Astrocyte (in vitro differentiated cells and primary cell): Measurements from ENCODE around the gene RPUSD1. TPM values are rescaled to one million over a fixed set of nuclear protein-coding genes. Genes with fewer than 3 reads are reported as not detected.

Experiments
- DNase-seq: peaks from one replicate; pipeline ENCODE4 v3.0.0-alpha.2; 2010; ENCODE audit warnings: low read depth
- FAIRE-seq: peaks from 2 replicates; lab custom pipeline; 2011; peaks lifted over from hg19 to GRCh38; lab: Jason Lieb, UNC
- H2AFZ ChIP-seq: 2 replicates; pipeline ENCODE4 v1.6.0; 2012; ENCODE audit warnings: low read depth, low read length, inconsistent platforms
- H3K27ac ChIP-seq: 2 replicates; pipeline ENCODE4 v1.5.1; 2011; ENCODE audit warnings: low read depth, low read length, inconsistent platforms
- H3K27me3 ChIP-seq: 2 replicates; pipeline ENCODE4 v1.6.0; 2011; ENCODE audit warnings: low read length, inconsistent platforms; ENCODE audit not compliant: insufficient read depth
- H3K36me3 ChIP-seq: 2 replicates; pipeline ENCODE4 v1.5.1; 2011; ENCODE audit warnings: low read length, inconsistent platforms; ENCODE audit not compliant: insufficient read depth
- H3K4me1 ChIP-seq: 2 replicates; pipeline ENCODE4 v1.5.1; 2011; ENCODE audit warnings: low read length, inconsistent platforms; ENCODE audit not compliant: insufficient read depth
- H3K4me2 ChIP-seq: 2 replicates; pipeline ENCODE4 v1.6.0; 2012; ENCODE audit warnings: low read length, inconsistent platforms
- H3K4me3 ChIP-seq: 2 replicates; pipeline ENCODE4 v1.5.1; 2011; ENCODE audit warnings: low read depth, mild to moderate bottlenecking, low read length, inconsistent platforms; ENCODE audit not compliant: insufficient read depth
- H3K79me2 ChIP-seq: 2 replicates; pipeline ENCODE4 v1.6.0; 2012; ENCODE audit warnings: mild to moderate bottlenecking, low read length, inconsistent platforms; ENCODE audit not compliant: insufficient read depth
- H3K9ac ChIP-seq: 2 replicates; pipeline ENCODE4 v1.6.0; 2012; ENCODE audit warnings: mild to moderate bottlenecking, low read length, inconsistent platforms
- H3K9me3 ChIP-seq: 2 replicates; pipeline ENCODE4 v1.5.1; 2012; ENCODE audit warnings: low read depth, mild to moderate bottlenecking, low read length, inconsistent platforms; ENCODE audit not compliant: insufficient read depth
- H4K20me1 ChIP-seq: 2 replicates; pipeline ENCODE4 v1.6.0; 2012; ENCODE audit warnings: low read length, inconsistent platforms; ENCODE audit not compliant: insufficient read depth
- H3K27ac Mint-ChIP-seq: one replicate; pipeline ENCODE4 v1.8.0; 2021; ENCODE audit warnings: mild to moderate bottlenecking, mixed read lengths; ENCODE audit not compliant: unreplicated experiment
- H3K27me3 Mint-ChIP-seq: one replicate; pipeline ENCODE4 v1.8.0; 2021; ENCODE audit warnings: low read depth, mixed read lengths; ENCODE audit not compliant: unreplicated experiment
- H3K36me3 Mint-ChIP-seq: one replicate; pipeline ENCODE4 v1.8.0; 2021; ENCODE audit warnings: low read depth, mixed read lengths; ENCODE audit not compliant: unreplicated experiment
- H3K4me1 Mint-ChIP-seq: one replicate; pipeline ENCODE4 v1.8.0; 2021; ENCODE audit warnings: low read depth, mixed read lengths; ENCODE audit not compliant: unreplicated experiment
- H3K4me3 Mint-ChIP-seq: one replicate; pipeline ENCODE4 v1.8.0; 2021; ENCODE audit warnings: mild to moderate bottlenecking, moderate library complexity, mixed read lengths; ENCODE audit not compliant: unreplicated experiment
- H3K9me3 Mint-ChIP-seq: one replicate; pipeline ENCODE4 v1.8.0; 2021; ENCODE audit warnings: mild to moderate bottlenecking, mixed read lengths; ENCODE audit not compliant: unreplicated experiment
- EZH2 ChIP-seq: IDR thresholded peaks from 2 replicates; pipeline ENCODE4 v1.6.1; 2012; ENCODE audit warnings: mild to moderate bottlenecking, low read length, inconsistent platforms; ENCODE audit not compliant: insufficient read depth
- total RNA-seq: library from RNA; stranded (reverse); gene quantifications from 2 replicates; pipeline ENCODE4 v1.2.1, GENCODE V29; 2021
- TF ChIP-seq, protein P1 (sequence below): IDR thresholded peaks from 2 replicates; pipeline ENCODE4 v1.5.1; 2011; ENCODE audit warnings: low read depth, mild to moderate bottlenecking, inconsistent platforms, low read length, moderate library complexity; ENCODE audit not compliant: insufficient read depth

The RPUSD1 gene
- total RNA-seq, 1 donor from 2014 or later, result 28.8 TPM

DNA sequence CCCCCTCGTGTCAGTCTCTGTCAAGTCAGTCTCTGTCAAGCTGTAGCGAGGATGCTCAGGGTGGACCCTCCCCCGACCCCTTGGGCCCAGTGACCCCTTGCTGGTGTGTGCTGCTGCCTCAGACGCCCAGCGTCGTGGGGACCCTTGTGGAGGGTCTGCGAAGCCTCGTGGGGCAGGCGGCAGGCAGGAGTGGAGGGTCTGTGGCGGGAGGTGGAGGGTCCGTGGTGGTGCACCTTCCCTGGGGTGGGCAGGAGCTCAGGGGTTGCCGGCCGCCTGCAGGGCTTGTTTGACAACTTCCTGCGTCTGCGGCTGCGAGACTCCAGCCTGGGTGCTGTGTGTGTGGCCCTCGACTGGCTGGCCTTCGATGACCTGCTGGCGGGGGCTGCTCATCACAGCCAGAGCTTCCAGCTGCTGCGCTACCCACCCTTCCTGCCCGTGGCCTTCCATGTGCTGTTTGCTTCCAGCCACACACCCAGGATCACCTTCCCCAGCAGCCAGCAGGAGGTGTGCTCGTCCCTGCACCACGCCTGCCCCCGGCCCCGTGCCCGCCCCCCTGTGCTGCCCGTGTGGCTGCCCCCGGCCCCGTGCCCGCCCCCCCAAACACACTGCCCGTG, 6.8 kb upstream of the RPUSD1 start:
- Histone ChIP-seq H3K9ac (no peak overlapping the region), H2AFZ (no peak overlapping the region), H3K9me3 (no peaks in the 10 kb centered on the region), H4K20me1 (peaks cover 6% of the 10 kb centered on the region), H3K4me2 (no peak overlapping the region), H3K36me3 (no peaks in the 10 kb centered on the region), H3K27me3 (peaks cover 6% of the 10 kb centered on the region), H3K27ac (no peak overlapping the region), H3K4me1 (no peaks in the 10 kb centered on the region), H3K4me3 (no peak overlapping the region), H3K79me2 (peaks cover 5% of the 10 kb centered on the region)
- Mint-ChIP-seq H3K9me3 (no peaks in the 10 kb centered on the region), H3K27ac (no peak overlapping the region), H3K36me3 (peaks cover 10% of the 10 kb centered on the region), H3K4me3 (no peak overlapping the region), H3K4me1 (no peaks in the 10 kb centered on the region), H3K27me3 (no peaks in the 10 kb centered on the region)
- FAIRE-seq (no peak), DNase-seq (no peak)
- TF ChIP-seq, protein P1, sequence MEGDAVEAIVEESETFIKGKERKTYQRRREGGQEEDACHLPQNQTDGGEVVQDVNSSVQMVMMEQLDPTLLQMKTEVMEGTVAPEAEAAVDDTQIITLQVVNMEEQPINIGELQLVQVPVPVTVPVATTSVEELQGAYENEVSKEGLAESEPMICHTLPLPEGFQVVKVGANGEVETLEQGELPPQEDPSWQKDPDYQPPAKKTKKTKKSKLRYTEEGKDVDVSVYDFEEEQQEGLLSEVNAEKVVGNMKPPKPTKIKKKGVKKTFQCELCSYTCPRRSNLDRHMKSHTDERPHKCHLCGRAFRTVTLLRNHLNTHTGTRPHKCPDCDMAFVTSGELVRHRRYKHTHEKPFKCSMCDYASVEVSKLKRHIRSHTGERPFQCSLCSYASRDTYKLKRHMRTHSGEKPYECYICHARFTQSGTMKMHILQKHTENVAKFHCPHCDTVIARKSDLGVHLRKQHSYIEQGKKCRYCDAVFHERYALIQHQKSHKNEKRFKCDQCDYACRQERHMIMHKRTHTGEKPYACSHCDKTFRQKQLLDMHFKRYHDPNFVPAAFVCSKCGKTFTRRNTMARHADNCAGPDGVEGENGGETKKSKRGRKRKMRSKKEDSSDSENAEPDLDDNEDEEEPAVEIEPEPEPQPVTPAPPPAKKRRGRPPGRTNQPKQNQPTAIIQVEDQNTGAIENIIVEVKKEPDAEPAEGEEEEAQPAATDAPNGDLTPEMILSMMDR, result no peak
- no peak for TF ChIP-seq EZH2

DNA sequence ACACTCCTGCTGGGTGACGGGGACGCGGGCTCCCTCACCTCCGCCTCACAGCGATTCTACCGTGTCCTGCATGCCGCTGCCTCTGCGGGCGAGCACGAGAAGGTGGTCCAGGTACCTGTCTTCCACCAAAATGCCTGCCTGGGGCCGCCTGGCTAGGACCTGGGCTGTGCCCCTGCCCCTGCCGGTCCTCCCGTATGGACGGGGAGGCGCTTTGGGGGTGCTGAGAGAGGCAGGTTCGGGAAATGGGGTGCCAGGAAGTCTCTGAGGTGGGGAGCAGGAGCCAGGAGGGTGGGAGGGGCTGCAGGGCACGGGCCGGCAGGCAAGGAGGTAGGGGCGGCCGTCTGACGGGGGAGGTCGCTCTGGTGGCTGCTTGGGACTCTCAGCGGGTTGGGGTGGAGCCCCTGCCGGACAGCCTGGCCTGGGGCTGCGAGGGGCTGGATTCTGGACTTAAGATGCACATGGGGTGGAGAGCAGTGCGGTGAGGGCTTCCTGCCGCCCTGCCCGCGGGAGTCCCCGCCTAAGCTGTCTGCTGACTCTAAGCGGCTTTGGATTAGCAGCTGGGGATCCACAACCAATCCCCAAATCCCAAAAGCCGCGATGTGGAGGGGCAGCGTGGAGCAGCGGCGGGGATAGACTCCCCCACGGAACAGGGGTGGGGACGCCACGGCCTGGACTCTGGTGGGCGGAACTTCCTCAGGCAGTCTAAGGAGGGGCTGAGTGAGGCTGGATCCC, 6.1 kb upstream of the RPUSD1 start:
- H3K36me3 ChIP-seq, result no peaks in the 10 kb centered on the region

More for the DNA sequence above, 6.1 kb upstream of the RPUSD1 start:
- Histone ChIP-seq H2AFZ (no peak overlapping the region), H3K4me3 (no peak overlapping the region), H4K20me1 (peaks cover 8% of the 10 kb centered on the region), H3K9ac (no peak overlapping the region), H3K9me3 (no peaks in the 10 kb centered on the region), H3K27ac (no peak overlapping the region), H3K4me2 (no peak overlapping the region), H3K79me2 (peaks cover 12% of the 10 kb centered on the region), H3K27me3 (peaks cover 2% of the 10 kb centered on the region), H3K4me1 (peaks cover 4% of the 10 kb centered on the region)
- FAIRE-seq (no peak), DNase-seq (no peak)
- H3K27me3 Mint-ChIP-seq, result no peaks in the 10 kb centered on the region
- no peak for TF ChIP-seq EZH2
- TF ChIP-seq, protein P1, result no peak
- H3K27ac Mint-ChIP-seq, result no peak overlapping the region
- no peaks in the 10 kb centered on the region for H3K9me3 Mint-ChIP-seq
- H3K4me1 Mint-ChIP-seq, result no peaks in the 10 kb centered on the region
- H3K4me3 Mint-ChIP-seq, result no peak overlapping the region
- H3K36me3 Mint-ChIP-seq, result peaks cover 10% of the 10 kb centered on the region
